Mesendoderm (in vitro differentiated cells): Measurements from ENCODE around the gene ZFP90.

Source experiments
- DNase-seq: peaks from one replicate; pipeline ENCODE4 v3.0.0; 2013
- H2AK5ac ChIP-seq: 2 replicates; pipeline ENCODE4 v1.6.1; 2013; ENCODE audit warnings: low read length, inconsistent platforms
- H2BK120ac ChIP-seq: 2 replicates; pipeline ENCODE4 v1.6.1; 2013; ENCODE audit warnings: low read depth, mild to moderate bottlenecking, low read length, moderate library complexity, mixed read lengths
- H2BK15ac ChIP-seq: replicated peaks from 2 replicates; pipeline ENCODE4 v1.6.1; 2013; ENCODE audit warnings: low read depth, mild to moderate bottlenecking, moderate library complexity
- H2BK5ac ChIP-seq: 2 replicates; pipeline ENCODE4 v1.6.1; 2013; ENCODE audit warnings: low read length, inconsistent platforms
- H3K18ac ChIP-seq: 2 replicates; pipeline ENCODE4 v1.6.1; 2013; ENCODE audit warnings: mild to moderate bottlenecking, low read length, mixed read lengths
- H3K23ac ChIP-seq: one replicate; pipeline ENCODE4 v1.6.1; 2013; ENCODE audit warnings: low read length
- H3K27ac ChIP-seq: 2 replicates; pipeline ENCODE4 v1.5.1; 2013; ENCODE audit warnings: low read depth, mild to moderate bottlenecking, inconsistent platforms, low read length, moderate library complexity
- H3K27me3 ChIP-seq: 2 replicates; pipeline ENCODE4 v1.6.1; 2013; ENCODE audit warnings: low read length, control low read depth, mild to moderate bottlenecking, inconsistent platforms; ENCODE audit not compliant: insufficient read depth, poor library complexity
- H3K36me3 ChIP-seq: 2 replicates; pipeline ENCODE4 v1.6.1; 2013; ENCODE audit warnings: low read length, inconsistent platforms; ENCODE audit not compliant: control insufficient read depth, insufficient read depth
- H3K4ac ChIP-seq: one replicate; pipeline ENCODE4 v1.6.1; 2013; ENCODE audit warnings: low read depth, mild to moderate bottlenecking, low read length, moderate library complexity
- H3K4me1 ChIP-seq: 2 replicates; pipeline ENCODE4 v1.6.1; 2013; ENCODE audit warnings: low read depth, low read length, inconsistent platforms; ENCODE audit not compliant: control insufficient read depth
- H3K4me2 ChIP-seq: 2 replicates; pipeline ENCODE4 v1.6.1; 2013; ENCODE audit warnings: low read length
- H3K4me3 ChIP-seq: 2 replicates; pipeline ENCODE4 v1.5.1; 2013; ENCODE audit warnings: mild to moderate bottlenecking, low read length
- H3K56ac ChIP-seq: one replicate; pipeline ENCODE4 v1.6.1; 2013; ENCODE audit warnings: low read length
- H3K79me1 ChIP-seq: 2 replicates; pipeline ENCODE4 v1.6.1; 2013; ENCODE audit warnings: low read length, inconsistent platforms
- H3K79me2 ChIP-seq: 2 replicates; pipeline ENCODE4 v1.6.1; 2013; ENCODE audit warnings: mild to moderate bottlenecking, low read length; ENCODE audit not compliant: control insufficient read depth, insufficient read depth
- H3K9ac ChIP-seq: 2 replicates; pipeline ENCODE4 v1.6.1; 2013; ENCODE audit warnings: low read length, inconsistent platforms
- H4K5ac ChIP-seq: one replicate; pipeline ENCODE4 v1.6.1; 2013; ENCODE audit warnings: low read length
- H4K8ac ChIP-seq: one replicate; pipeline ENCODE4 v1.6.1; 2013; ENCODE audit warnings: low read depth, mild to moderate bottlenecking, control low read depth, low read length, moderate library complexity
- WGBS: extraction: QIAGEN DNeasy Blood & Tissue Kit; methylation state at CpG from one replicate; pipeline ENCODE4 v1.1.7; 2013; ENCODE audit warnings: low lambda C conversion rate, missing lambda C conversion rate; ENCODE audit not compliant: insufficient coverage; ENCODE audit errors: extremely low coverage; 5-methylcytosine and 5-hydroxymethylcytosine counted together

ZFP90 gene

GRCh38 chr16:68592466-68593337 lies 53.6 kb downstream of the ZFP90 start:
- Histone ChIP-seq H2BK15ac (no peak overlapping the region), H4K5ac (no peak overlapping the region), H3K4me1 (no peaks in the 10 kb centered on the region), H2AK5ac (no peak overlapping the region), H3K9ac (no peak overlapping the region), H3K27me3 (no peaks in the 10 kb centered on the region), H3K27ac (no peak overlapping the region), H4K8ac (no peak overlapping the region), H2BK120ac (no peak overlapping the region), H3K4ac (no peak overlapping the region), H3K23ac (no peak overlapping the region), H3K4me3 (no peak overlapping the region), H3K36me3 (no peaks in the 10 kb centered on the region), H3K18ac (no peak overlapping the region), H3K79me2 (no peaks in the 10 kb centered on the region), H3K4me2 (no peak overlapping the region), H3K79me1 (no peaks in the 10 kb centered on the region), H2BK5ac (no peak overlapping the region), H3K56ac (no peak overlapping the region)
- no CpG with 5 or more reads among the region's 5 CpGs for WGBS
- DNase-seq: no peak

GRCh38 chr16:68596266-68596665 lies 57.2 kb downstream of the ZFP90 start:
- no CpG with 5 or more reads among the region's 6 CpGs for WGBS
- Histone ChIP-seq H3K18ac (no peak overlapping the region), H4K5ac (no peak overlapping the region), H3K56ac (no peak overlapping the region), H3K9ac (no peak overlapping the region), H3K4me1 (no peaks in the 10 kb centered on the region), H3K79me1 (no peaks in the 10 kb centered on the region), H4K8ac (no peak overlapping the region), H3K36me3 (no peaks in the 10 kb centered on the region), H2BK120ac (no peak overlapping the region), H3K4me2 (no peak overlapping the region), H3K4me3 (no peak overlapping the region), H3K79me2 (no peaks in the 10 kb centered on the region), H3K27me3 (no peaks in the 10 kb centered on the region), H2BK5ac (no peak overlapping the region), H3K27ac (no peak overlapping the region), H2BK15ac (no peak overlapping the region), H3K4ac (no peak overlapping the region), H3K23ac (no peak overlapping the region), H2AK5ac (no peak overlapping the region)
- DNase-seq: no peak

- Histone ChIP-seq H3K27ac (no peak overlapping the region), H2AK5ac (no peak overlapping the region), H2BK5ac (no peak overlapping the region), H2BK15ac (no peak overlapping the region), H3K56ac (no peak overlapping the region), H3K23ac (no peak overlapping the region), H2BK120ac (no peak overlapping the region), H3K4me2 (no peak overlapping the region), H3K4me1 (no peaks in the 10 kb centered on the region), H3K9ac (no peak overlapping the region), H4K8ac (no peak overlapping the region), H3K18ac (no peak overlapping the region), H3K36me3 (no peaks in the 10 kb centered on the region), H3K27me3 (no peaks in the 10 kb centered on the region), H3K79me1 (no peaks in the 10 kb centered on the region), H4K5ac (no peak overlapping the region), H3K79me2 (no peaks in the 10 kb centered on the region), H3K4ac (no peak overlapping the region), H3K4me3 (no peak overlapping the region)
- WGBS: no CpG with 5 or more reads among the region's 1 CpG
- DNase-seq: peak; percentile 68
Measured at GRCh38 chr16:68599586-68599985, 60.5 kb downstream of the ZFP90 start.

- Histone ChIP-seq H3K4me1 (no peaks in the 10 kb centered on the region), H2BK15ac (no peak overlapping the region), H2BK5ac (no peak overlapping the region), H3K56ac (no peak overlapping the region), H3K23ac (no peak overlapping the region), H3K27ac (no peak overlapping the region), H3K4me3 (no peak overlapping the region), H3K27me3 (no peaks in the 10 kb centered on the region), H2AK5ac (no peak overlapping the region), H3K79me2 (no peaks in the 10 kb centered on the region), H3K9ac (no peak overlapping the region), H4K5ac (no peak overlapping the region), H3K36me3 (no peaks in the 10 kb centered on the region), H3K18ac (no peak overlapping the region), H3K79me1 (no peaks in the 10 kb centered on the region), H4K8ac (no peak overlapping the region), H3K4me2 (no peak overlapping the region), H2BK120ac (no peak overlapping the region), H3K4ac (no peak overlapping the region)
- WGBS: no CpG with 5 or more reads among the region's 5 CpGs
- peak; percentile 57 for DNase-seq
Measured at GRCh38 chr16:68605746-68606145, 66.7 kb downstream of the ZFP90 start.

- no peaks in the 10 kb centered on the region for H3K27me3 ChIP-seq
- no peaks in the 10 kb centered on the region for H3K79me2 ChIP-seq
- WGBS: no CpG with 5 or more reads among the region's 7 CpGs
- H3K9ac ChIP-seq: no peak overlapping the region
- no peak for DNase-seq
- no peak overlapping the region for H3K4ac ChIP-seq
- H2AK5ac ChIP-seq: no peak overlapping the region
- H4K8ac ChIP-seq: no peak overlapping the region
- no peak overlapping the region for H3K4me3 ChIP-seq
- no peaks in the 10 kb centered on the region for H3K4me1 ChIP-seq
- H2BK5ac ChIP-seq: no peak overlapping the region
- no peak overlapping the region for H3K56ac ChIP-seq
- no peak overlapping the region for H3K23ac ChIP-seq
- H3K36me3 ChIP-seq: no peaks in the 10 kb centered on the region
- no peak overlapping the region for H3K18ac ChIP-seq
- no peak overlapping the region for H3K4me2 ChIP-seq
- H2BK15ac ChIP-seq: no peak overlapping the region
- H2BK120ac ChIP-seq: no peak overlapping the region
- no peaks in the 10 kb centered on the region for H3K79me1 ChIP-seq
- H4K5ac ChIP-seq: no peak overlapping the region
- no peak overlapping the region for H3K27ac ChIP-seq
Measured at GRCh38 chr16:68607443-68607842, 68.4 kb downstream of the ZFP90 start.

GRCh38 chr16:68608330-68608729 lies 69.2 kb downstream of the ZFP90 start:
- Histone ChIP-seq H3K36me3 (no peaks in the 10 kb centered on the region), H3K27ac (no peak overlapping the region), H3K27me3 (no peaks in the 10 kb centered on the region), H3K4me1 (no peaks in the 10 kb centered on the region), H3K23ac (no peak overlapping the region), H3K56ac (no peak overlapping the region), H3K79me1 (no peaks in the 10 kb centered on the region), H2BK5ac (no peak overlapping the region), H3K18ac (no peak overlapping the region), H2BK120ac (no peak overlapping the region), H2BK15ac (no peak overlapping the region), H3K4ac (no peak overlapping the region), H3K9ac (no peak overlapping the region), H4K5ac (no peak overlapping the region), H2AK5ac (no peak overlapping the region), H3K4me2 (no peak overlapping the region), H3K79me2 (no peaks in the 10 kb centered on the region), H4K8ac (no peak overlapping the region), H3K4me3 (no peak overlapping the region)
- no CpG with 5 or more reads among the region's 2 CpGs for WGBS
- no peak for DNase-seq
